ENCODE measurements around the gene CDH4.

CDH4 gene

DNA sequence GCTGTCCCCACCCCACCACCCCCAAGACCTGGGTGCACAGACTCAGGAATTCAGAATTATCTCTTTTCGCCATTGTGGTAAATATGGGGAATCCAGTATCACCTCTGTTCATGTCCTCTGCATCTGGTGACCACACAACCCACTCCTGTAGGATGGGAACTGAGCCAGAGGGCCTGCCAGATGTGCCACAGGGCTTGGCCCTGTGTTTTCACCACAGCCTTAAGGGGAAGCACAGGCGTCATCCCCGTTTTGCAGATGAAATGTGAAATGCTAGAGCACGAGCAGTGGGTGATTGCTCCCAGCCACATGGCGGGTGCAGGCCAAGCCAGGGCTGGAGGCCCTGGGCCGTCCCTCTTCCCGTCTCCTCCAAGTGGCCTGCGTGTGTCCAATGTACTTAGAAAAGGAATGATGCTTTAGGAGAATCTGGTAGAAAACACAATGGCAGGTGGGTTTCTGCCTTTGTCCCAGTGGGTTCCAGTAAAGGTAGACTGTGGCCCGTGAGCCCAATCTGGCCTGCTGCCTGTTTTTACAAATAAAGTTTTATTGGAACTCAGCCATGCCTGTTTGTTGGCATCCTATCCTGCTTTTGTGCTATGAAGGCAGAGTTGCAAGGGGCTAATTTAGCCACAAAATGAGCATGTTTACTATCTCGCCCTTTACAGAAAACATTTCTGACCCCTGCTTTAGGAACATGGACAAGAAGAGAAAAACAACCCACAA is 309.2 kb downstream of the CDH4 start:
- DNase-seq (ENCODE audit: low spot score) = no peak

GRCh38 chr20:61562491-61562890 is 310.4 kb downstream of the CDH4 start:
- DNase-seq (ENCODE audit: low spot score) = no peak

GRCh38 chr20:61562897-61563504 is 310.9 kb downstream of the CDH4 start:
- DNase-seq (ENCODE audit: low spot score) = no peak

DNA sequence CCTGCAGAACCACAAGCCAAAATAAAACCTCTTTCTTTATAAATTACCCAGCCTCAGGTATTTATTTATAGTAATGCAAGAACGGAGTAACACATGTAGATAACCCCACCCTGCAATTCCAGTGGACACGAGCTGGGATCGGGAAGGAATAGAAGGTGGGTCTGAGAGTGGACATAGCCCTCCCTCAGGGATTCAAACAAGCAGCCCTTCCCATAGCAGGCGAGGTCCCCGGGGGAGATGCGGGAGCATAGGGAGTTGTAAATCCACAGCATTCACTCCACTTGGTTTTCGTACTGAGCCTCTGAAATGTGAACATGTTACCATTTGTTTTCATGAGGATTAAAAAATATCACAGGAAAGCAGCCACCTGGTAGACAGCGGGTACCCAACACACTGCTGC is 312.6 kb downstream of the CDH4 start:
- DNase-seq (ENCODE audit: low spot score) = no peak

- DNase-seq (ENCODE audit: low spot score) = no peak
Observed at GRCh38 chr20:61565791-61566190, 313.7 kb downstream of the CDH4 start.

DNA sequence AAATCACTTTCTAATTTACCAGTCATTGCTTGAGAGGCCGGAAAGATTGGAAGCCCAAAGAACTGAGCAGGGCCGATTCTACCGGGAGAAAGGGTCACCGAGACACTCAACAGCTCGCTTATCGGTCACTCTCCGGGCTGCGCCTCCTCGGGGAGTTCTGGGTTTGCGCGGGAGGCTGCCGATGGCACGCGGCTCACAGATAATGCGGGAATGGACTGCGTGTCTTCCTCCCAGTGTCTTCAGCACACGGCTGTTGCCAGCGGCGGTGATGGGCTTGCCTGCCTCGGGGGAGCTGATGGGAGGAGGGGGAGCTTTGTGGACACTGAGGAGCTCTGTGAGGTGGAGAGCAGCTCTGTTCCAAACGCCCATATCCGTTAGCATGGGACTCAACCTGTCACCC is 314.6 kb downstream of the CDH4 start:
- DNase-seq (ENCODE audit: low spot score) = no peak

GRCh38 chr20:61567204-61567603 is 315.1 kb downstream of the CDH4 start:
- no peak for DNase-seq (ENCODE audit: low spot score)

DNA sequence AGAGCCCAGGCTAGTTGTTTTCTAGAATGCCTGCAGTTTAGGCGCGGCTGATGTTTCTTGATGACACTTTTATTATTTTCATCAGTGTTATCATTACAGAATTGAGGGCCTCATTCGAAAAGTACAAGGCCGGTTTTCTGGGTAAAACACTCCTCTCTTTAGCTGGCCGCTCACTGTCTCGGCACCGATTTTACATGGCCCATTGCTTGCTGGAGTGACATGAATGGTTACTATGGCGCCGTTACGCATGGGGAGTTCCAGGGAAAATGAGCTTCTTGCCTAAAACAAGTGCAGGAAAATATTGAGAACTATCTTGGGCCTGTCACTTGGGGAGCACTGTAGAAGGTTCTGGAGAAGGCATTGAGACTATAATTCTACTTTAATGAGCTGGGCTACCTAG is 317.8 kb downstream of the CDH4 start:
- no peak for DNase-seq (ENCODE audit: low spot score)

GRCh38 chr20:61570646-61571195 is 318.7 kb downstream of the CDH4 start:
- DNase-seq (ENCODE audit: low spot score) = no peak

- DNase-seq (ENCODE audit: low spot score) = no peak
Observed at GRCh38 chr20:61571221-61571620, 319.2 kb downstream of the CDH4 start.

GRCh38 chr20:61571916-61572711 is 320.1 kb downstream of the CDH4 start:
- DNase-seq (ENCODE audit: low spot score) = no peak

DNA sequence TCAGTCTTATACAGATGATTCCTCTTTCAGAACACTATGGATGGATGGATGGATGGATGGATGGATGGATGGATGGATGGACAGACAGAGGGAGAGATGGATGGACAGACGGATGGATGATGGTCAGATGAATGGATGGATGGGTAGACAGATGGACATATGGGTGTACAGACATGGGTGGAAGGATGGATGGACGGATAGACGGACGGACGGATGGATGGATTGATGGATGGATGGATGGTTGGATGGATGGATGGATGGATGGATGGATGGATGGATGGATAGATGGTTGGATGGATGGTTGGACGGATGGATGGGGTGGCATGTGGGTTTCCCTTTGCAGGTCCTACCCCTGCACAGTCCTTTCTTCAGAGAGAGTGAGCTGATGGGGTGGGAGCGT is 320.7 kb downstream of the CDH4 start:
- DNase-seq (ENCODE audit: low spot score) = no peak

DNA sequence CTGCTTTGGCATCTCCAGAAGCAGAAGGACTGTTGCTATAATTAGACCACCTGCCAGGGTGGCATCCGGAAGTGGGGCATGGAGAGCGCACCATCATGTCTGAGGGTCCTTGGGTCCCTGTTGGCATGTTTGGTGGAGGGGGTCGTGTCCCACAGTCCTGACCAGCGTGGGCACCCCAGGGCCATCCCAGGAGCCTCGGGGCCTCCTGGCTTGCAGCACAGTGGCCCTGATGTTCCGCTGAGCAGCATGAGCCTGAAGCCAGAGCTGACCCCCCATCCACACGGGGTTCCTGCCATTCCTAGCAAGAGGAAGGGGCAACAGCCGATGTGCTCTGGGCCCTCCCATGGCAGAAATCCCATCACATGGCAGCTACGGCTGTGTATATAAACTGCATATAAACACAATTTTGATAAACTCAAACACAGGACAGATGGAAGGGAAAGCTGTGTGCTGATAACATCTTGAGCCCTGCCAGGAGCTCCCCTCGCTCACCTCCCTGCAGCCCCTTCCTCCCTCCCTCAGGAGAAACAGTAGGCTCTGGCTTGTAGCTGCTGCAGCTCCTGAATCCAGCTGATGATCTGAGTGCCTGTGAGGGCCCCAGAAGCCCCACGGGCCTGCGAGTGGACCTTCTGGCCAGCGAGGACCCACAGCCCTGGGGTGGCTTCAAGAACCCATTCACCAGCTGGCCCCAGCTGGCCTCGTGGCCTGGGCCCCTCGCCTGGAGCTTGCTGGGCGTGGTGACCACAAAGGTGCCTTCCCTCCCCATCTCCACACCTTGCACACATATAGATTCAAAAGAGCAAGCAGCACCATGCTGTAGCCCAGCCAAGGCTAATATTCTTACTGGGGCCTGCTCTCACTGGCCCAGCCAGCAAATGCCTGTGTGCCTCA is 321.6 kb downstream of the CDH4 start:
- no peak for DNase-seq (ENCODE audit: low spot score)

GRCh38 chr20:61575151-61575937 is 323.3 kb downstream of the CDH4 start:
- DNase-seq (ENCODE audit: low spot score) = no peak

GRCh38 chr20:61576372-61576771 is 324.3 kb downstream of the CDH4 start:
- no peak for DNase-seq (ENCODE audit: low spot score)

- no peak for DNase-seq (ENCODE audit: low spot score)
Observed at GRCh38 chr20:61577065-61577464, 325.0 kb downstream of the CDH4 start.

- DNase-seq (ENCODE audit: low spot score) = no peak
Observed at GRCh38 chr20:61579908-61580307, 327.8 kb downstream of the CDH4 start.

DNA sequence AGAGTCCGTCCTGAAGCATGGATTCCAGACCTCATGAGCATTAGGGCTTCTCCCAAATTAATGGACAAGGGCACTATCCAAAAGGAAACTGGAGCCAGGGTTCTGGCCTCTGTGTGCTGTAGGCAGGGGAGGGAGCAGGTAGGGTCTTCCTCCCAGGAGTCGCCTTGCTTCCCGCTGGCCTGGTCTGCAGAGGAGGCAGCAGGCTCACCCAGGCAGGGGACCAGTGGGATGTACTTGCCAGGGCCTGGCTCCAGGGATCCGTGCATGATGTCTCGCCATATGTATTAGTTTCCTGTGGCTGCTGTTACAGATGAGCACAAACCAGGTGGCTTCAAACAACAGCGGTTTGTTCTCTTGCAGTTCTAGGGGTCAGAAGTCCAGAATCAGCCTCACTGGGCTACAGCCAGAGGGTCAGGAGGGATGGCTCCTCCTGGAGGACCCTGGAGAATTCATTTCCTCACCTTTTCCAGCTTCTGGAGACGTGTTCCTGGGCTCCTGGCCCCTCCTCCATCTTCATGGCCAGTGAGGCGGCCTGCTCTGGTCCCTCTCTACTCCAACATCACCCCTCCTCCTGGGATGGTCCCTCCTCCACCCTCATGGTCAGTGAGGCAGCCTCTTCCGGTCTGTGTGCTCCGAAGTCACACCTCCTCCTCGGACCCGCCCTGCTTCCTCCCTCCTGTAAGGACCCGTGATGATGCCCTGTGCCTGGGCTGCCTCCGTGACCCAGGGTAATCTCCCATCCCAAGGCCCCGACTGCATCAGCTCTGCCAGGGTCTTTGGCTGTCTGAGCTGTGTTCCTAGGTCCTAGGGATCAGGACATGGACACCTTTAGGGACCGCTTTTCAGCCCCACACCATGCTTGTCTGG is 329.1 kb downstream of the CDH4 start:
- DNase-seq (ENCODE audit: low spot score) = no peak

DNA sequence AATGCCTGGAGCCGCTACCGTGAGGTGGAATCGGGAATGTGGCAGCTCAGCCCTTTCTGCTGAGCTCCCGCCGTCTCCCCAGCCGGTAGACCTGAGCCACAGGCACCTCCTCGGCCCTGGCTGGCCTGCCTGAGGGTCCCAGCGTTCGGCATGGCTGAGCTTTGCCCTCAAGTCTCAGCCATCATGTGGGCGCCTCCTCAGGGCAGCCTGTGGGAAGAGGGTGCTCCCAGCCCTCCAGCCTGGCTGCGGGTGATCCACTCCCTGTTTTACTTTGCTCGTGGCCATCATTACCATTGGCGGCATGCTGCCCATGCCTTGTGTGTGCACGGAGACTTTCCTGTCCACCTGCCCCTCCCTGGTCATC is 329.7 kb downstream of the CDH4 start:
- DNase-seq (ENCODE audit: low spot score) = no peak
